HG02763 (cell line): ENCODE data around the gene TIMD4.
"Not testable (repeated sequence)": the region's sequence is repeated elsewhere in the genome, so short reads cannot be mapped to it uniquely, and the experiment has no call there.

Experiments
- ATAC-seq: cut with Tn5 transposase; IDR thresholded peaks from one replicate; pipeline ENCODE4 v1.9.1; 2021; ENCODE audit warnings: mild to moderate bottlenecking, moderate library complexity; ENCODE audit not compliant: unreplicated experiment

The TIMD4 gene

DNA sequence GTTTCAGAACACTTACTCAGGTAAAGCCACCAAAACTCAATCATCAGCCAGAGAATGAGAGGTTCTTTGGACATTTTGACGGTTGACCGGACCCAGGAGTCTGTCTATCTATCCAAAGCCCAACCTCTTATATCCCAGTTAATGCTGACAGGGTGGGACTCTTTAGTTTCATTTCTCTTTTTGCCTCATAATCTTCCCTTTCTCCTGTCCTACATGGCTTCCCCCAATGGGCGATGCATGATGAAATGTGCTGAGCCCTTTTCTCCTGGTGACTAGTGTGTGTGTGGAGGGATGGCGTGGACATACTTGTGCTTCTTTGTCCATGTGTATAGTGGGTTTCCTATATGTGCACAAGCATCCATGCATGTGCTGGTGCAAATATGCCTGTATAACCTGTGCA is at the start of gene TIMD4:
TSS of gene TIMD4 (minus strand) at position 102 of the 400 bp plus-strand sequence. CDS start at position 74, 28 bp downstream.
- ATAC-seq, result no peak

DNA sequence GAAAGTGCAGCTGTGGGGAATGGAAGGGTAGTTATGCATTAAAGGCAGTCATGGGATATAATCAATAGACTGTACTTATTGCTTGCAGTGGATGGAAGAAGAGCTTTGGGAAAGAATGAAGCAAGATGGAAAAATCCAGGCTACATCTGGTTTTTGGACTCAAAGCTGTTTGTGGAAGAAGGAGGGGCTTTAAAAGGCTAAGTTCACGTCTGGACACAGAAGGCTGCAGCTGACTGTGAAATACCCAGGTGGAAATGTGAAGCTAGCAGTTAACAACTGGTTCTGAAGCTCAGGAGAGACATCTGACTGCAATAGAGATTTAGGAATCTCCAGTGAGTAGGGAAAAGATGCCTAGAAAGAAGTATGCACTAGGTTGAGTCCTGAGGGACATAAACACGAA is 43.2 kb upstream of the TIMD4 start:
- no peak for ATAC-seq

DNA sequence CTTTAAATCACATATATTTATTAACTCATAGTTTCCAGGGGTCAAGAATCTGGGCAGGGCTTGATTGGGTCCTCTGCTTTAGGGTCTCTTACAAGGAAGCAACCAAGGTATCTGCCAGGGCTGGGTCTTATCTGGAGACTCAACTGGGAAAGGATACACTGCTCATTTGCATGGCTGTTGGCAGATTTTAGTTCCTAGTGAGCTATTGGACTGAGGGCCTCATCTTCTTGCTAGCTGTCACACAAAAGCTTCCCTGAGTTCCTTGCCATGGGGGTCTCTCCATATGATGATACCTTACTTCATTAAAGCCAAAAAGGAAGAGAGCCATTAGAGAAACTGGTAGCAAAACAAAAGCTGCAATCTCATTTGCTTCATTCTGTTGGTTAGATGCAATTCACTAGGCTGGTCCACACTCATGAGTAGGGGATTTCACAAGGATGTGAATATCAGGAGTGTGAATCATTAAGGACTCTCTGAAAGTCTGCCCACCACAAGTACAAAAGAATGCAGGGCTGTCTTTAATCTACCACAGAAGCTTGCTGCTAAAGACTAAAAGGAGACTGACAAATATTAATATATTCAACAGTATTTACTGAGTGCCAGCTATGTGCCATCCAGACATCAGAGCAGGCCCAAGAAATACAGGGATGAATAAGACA is 42.0 kb upstream of the TIMD4 start:
- ATAC-seq, result no peak

DNA sequence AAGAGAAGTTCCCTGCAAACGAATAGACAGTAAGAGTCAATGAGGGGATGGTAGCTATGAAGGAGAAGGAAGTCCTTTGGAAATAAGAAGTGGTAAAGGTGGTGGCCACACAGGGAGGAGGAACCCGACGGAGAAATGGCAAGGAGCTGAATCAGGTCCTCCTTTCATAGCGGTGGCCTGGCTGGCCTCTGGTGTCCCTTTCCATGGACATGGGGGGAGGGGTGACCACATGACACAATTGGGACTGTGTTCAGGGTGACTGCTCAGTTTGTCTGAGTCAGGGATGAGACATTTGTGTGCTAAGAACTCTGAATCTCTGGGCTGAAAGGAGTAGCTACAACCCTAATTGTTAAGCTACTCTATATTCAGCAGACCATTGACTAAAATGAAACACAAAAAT is 28.7 kb upstream of the TIMD4 start:
- ATAC-seq, result no peak

DNA sequence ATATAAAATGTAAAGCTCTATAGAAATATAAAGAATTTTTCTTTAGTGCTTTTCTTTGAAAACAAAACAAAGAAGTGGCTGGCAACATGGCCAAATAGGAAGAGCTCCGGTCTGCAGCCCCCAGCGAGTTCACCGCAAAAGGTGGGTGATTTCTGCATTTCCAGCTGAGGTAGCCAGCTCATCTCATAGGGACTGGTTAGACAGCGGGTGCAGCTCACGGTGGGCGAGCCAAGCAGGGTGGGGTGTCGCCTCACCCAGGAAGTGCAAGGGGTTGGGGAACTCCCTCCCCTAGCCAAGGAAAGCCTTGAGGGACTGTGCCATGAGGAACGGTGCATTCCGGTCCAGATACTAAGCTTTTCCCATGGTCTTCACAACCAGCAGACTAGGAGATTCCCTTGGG is 21.0 kb upstream of the TIMD4 start:
- no peak for ATAC-seq

DNA sequence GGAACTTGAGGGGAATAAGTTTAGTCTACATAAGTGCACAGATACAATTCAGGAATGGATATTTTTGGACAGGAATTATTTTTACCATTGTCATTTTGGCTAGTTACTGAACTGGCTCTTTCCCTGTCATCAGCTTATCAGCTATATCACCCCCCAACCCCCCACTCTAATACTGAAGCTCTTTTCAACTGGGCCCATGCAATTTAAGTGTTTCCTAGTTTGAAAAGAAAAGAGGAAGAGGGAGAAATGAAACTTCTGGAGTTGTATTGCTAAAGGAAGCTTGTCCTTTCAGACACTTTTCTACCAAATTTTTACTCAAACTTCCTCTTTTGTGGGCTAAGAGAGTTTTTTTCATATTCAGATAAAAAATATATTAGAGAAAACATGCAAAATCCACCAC is 18.5 kb upstream of the TIMD4 start:
- no peak for ATAC-seq

DNA sequence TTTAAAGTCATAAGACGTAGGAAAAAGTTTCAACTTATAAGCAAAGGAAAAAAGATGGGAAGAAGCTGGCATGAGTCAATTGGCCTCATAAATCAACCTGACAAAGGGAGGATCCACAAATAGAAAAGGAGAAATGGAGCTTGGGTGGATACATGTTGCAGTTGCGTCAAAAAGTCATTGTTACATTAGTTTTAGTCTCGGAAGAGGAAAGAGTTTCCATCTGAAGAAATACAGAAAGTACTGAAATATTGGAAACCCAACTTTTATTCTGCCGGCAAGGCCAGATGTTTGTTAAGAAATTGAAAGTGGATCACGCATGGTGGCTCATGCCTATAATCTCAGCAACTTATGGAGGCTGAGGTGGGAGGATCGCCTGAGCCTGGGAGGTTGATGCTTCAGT is 11.3 kb upstream of the TIMD4 start:
- ATAC-seq, result no peak

DNA sequence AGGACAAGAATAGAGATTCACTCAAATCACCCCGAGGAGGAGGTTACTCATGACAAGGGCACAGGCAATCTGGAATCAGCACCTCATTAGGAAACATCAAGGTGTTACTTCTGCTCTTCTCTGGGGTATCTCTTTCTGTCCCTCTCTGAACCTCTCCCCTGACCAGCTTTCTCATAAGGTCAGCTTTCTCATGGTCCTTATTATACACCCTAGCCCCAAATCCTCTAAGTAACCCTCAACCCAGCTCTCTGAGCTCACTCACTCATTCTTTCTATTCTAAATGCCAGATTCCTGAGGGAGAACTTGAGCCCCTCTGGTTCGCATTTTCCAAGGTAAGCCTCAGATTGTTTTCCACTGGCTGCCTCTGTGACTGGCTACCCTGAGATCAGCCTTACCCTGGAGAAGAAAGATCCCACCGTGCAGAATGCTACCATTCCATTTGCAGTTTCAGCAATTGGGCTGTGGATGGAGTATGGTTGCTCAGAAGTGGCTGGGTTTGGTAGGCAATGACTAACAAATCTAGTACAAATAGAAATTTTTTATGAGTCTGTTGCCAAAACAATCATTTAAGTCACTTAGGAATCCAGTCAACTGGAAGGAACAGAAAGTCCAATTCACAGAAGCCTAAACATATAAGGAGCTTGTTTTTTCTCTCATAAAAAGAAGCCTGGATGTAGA is 9.0 kb upstream of the TIMD4 start:
- ATAC-seq, result no peak

DNA sequence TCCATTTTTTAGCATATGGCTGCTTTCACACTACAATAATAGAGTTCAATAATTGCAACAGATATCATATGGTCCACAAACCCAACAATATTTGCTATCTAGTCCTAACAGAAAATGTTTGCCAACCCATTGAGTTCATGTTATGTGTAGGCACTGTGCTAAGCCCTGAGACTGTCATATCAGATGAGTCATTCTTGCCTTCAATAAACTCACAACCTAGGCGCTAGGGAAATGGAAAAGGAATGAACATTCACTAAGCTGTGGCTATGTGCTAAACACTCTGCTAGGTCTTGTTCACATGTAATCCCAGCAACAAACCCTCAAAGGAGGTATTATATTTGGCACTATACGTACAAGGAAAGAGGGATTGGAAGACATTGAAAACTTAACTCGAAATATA is 8.4 kb upstream of the TIMD4 start:
- no peak for ATAC-seq

DNA sequence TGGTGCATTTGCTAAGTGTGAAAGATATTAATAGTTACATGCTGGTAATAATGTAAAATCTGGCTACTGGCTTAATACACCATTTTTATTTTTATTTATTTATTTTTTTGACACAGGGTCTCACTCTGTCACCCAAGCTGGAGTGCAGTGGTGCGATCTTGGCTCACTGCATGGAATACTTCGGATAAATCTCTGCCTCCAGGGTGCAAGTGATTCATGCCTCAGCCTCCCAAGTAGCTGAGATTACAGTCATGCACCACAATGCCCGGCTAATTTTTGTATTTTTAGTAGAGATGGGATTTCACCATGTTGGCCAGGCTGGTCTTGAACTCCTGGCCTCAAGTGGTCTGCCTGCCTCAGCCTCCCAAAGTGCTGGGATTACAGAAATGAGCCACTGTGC is 4.4 kb upstream of the TIMD4 start:
- not testable (repeated sequence) for ATAC-seq

DNA sequence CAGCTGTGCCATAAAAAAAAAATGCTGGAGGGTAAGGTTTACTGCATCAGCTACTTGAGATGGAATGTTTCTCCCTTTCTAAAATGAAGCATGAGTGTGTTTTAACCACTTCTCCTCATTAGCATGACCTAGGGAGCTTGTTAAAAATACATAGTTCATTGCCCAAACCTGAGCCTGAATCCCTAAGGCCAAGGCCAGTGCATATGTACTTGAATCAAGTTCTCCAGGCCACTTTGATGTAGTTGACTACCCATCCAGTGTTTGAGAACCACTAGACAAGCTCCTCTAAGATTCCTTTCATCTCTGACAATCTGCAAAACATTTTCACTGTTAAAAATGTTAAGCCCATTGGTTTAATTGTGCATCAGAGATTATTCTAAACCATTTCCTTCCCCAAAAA is 6.7 kb downstream of the TIMD4 start:
- ATAC-seq, result no peak

DNA sequence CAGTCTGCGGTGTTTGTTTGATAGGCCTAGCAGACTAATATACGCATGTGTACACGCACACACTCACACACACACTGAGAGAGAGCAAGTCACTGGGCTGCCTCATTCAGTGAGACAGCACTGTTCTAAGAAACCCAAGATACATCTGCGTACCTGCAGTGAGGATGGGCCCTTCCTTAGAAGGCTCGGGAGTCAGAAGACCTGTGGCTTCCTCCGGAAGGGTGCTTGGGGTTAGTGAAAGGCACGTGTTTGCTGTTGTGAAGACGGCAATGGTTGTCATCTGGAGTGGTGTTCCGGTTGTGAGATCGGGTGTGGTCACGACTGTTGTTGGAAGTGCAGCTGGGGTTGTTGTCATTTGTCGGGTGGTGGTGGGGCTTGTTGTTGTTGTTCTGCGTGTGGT is 11.7 kb downstream of the TIMD4 start:
- no peak for ATAC-seq

DNA sequence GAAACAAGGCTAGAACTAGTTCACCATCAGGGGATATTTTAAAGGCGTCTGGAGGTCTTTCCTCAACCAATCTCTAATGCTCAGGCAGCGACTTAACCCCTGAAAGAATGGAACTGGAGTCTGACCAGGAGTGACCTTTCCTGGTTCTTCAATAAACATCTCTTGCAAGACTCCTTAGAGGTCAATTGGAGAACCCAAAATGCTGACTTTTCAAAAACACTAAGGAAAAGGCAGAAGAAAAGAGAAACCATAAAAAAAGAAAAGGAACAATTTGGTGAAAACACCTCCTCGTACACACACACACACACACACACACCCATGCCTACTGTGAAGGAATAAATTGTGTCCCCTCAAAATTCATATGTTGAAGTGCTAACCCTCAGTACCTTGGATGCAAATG is 12.3 kb downstream of the TIMD4 start:
- no peak for ATAC-seq

DNA sequence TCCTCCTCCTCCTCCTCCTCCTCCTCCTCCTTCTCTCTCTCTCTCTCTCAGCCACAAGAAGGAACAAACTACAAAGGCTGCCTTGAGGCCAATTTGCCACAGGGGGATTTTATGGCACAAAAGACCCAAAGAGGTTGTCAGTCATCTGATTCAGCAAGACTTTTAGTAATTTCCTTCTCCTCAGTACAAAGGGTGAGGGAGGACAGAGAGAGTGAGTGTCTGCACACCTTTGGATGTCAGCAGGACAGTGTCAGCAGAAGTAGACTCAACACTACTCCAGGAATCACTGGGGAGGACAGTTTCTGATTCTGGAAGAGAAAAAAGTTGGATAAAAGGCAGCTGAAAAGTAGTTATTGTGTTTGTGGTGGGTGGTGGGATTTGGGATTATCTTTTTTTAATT is 13.6 kb downstream of the TIMD4 start:
- no peak for ATAC-seq

DNA sequence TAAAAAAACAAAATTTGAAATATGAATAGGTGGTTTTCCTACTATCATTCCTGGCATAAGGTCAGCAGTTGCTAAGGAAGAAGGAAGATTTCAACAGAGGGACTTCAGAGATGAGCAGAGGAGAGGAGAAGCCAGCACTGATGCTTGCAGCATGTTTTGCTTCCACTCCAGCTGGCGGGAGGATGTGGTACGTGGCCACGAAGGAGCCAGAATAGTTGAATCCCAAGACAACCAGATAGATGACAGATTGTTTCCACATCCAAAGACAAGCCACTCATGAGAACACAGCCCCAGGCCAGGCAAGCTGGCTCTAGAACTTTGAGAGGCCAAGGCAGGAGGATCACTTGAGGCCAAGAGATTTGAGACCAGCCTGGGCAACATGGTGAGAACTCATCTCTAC is 15.1 kb downstream of the TIMD4 start:
- no peak for ATAC-seq

DNA sequence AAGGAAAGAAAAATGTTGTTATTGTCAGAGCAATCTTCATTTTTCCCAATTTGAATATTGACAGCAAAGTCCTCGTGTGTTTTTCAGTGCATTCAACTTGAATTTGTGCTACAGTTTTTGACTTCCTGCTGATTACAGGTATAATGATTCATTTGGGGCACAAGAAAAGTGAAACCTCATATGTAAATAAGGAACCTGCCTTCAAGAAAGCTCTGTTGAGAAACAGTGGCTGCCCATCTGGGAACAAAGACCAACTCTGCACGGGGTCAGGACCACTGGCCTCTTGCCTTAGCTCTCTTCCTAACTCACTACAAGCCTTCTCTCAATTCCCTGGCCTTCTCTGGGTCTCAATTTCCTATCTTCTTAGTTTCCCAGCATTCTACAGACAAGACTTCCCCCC is 21.0 kb downstream of the TIMD4 start:
- ATAC-seq, result peak; percentile 98

DNA sequence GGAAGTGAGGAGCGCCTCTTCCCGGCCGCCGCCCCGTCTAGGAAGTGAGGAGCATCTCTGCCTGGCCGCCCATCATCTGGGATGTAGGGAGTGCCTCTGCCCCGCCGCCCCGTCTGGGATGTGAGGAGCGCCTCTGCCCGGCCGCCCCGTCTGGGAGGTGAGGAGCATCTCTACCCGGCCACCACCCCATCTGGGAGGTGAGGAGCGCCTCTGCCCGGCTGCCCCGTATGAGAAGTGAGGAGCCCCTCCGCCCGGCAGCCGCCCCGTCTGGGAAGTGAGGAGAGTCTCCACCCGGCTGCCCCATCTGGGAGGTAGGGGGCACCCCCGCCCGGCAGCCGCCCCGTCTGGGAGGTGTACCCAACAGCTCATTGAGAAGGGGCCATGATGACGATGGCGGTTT is 22.6 kb downstream of the TIMD4 start:
- ATAC-seq, result not testable (repeated sequence)

DNA sequence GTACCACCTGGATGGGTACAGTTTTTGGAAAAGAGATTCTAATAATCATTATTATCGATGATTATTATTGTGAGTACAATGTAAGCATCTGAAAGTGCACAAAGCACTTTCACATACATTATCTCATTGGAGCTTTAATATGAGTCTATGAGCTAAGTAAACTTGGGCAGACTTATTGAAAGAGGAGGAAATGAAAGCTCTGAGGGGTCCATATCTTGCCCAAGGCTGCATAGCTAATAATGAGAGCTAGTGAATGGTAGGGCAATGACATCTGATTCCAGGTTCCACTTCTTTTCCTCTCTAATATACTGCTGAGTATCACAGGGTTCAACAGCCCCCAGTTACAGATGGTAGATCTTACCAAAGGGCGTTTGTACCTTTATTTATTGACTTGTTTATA is 26.1 kb downstream of the TIMD4 start:
- no peak for ATAC-seq

DNA sequence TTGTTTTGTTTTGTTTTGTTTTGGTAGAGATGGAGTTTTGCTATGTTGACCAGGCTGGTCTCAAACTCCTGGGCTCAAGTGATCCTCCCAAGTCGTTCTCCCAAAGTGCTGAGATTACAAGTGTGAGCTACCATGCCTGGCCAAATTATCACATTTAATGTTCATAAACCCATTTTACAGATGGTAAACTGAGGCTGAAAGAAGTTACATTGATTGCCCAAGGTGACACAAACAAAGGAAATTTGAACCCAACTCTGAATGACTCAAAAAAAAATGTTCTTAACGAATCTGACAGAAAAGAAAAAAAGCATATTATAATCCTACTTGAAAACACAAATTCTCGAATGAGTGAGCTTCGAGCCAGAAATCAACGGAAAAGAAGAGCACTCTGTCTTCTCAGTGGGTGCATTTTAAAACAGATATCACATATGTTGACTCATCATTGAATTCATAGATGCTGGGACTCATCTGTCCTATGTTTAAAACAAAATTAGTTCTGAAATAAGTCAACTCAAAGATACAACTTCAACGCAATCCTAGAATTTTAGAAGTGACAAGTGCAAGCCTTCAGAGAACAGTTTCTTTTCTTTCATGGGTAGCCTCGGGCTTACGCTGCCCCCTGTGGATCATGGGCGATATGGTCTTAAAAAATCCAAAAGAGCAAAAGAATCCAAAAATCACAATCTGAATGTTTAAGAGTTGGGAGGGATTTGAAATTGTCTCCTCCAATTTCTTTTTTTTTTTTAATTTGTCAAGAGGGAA is 28.4 kb downstream of the TIMD4 start:
- no peak for ATAC-seq

DNA sequence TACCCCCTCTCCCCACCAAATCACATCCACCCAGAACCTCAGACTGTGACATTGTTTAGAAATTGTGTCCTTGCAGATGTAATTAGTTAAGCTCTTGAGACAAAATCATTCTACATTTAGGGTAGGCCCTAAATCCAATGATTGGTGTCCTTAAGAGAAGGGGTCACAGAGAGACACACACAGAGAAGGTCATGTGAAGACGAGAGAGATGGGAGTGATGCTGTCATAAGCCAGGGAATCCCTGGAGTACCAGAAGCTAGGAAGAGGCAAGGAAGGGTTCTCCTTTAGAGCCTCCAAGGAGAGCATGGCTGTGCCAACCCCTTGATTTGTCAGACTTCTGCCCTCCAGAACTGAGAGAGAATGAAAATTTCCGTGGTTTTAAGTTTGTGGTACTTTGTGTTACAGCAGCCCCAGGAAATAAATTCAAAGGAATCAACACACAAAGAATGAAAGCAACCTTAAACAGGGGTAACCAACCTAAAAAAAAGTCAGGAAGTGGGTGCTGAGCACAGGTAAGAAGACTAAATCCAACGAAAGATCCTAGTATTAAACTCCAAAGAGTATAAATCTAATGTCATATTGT is 33.6 kb downstream of the TIMD4 start:
- ATAC-seq, result no peak

DNA sequence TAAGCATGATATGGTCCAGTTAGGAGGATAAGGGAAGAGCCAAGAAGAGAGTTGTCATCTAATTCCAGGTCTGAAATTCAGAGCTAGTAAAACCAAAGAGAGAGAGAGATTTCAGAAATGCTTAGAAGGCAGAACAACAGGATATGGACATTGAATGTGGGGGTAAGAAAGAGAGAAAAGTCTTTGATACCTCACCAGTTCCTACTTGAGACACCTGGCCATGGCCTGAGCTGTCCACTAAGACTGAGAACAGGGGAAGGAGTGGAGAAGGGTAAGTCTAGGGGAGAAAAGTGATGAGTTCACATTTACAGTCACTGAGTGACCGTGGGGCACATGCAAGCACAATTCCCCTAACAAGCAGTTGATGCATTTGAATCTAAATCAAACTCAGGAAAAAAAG is 35.5 kb downstream of the TIMD4 start:
- no peak for ATAC-seq

DNA sequence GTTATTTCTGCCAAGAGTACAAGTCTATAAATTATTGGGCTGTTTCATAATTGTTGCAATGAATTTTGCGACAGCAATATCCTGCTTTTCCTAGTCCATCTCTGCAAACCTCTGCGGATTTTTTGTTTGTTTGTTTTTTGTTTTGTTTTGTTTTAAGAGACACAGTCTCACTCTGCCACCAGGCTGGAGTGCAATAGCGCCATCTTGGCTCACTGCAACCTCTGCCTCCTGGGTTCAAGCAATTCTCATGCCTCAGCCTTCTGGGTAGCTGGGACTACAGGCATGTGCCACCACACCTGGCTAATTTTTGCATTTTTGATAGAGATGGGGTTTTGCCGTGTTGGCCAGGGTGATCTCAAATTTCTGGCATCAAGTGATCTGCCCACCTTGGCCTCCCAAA is 37.3 kb downstream of the TIMD4 start:
- ATAC-seq, result not testable (repeated sequence)
